MCF 10A (cell line): Measurements from ENCODE around the gene ARID5B. TPM values are rescaled to one million over a fixed set of nuclear protein-coding genes. Genes with fewer than 3 reads are reported as not detected.
"Not testable (repeated sequence)": the region's sequence is repeated elsewhere in the genome, so short reads cannot be mapped to it uniquely, and the experiment has no call there.

Experiments used
- BruUV-seq: library from RNA; stranded (reverse); fragments of 400-500 nt; replicated peaks from 2 replicates; lab custom pipeline; 2021; lab: Mats Ljungman, UMichigan
- CTCF ChIA-PET: fragments of 300-600 bp; sonication (Branson Sonifier 250); formaldehyde crosslinking; extraction: SDS; loops from one replicate; lab custom pipeline; 2021; ENCODE audit warnings: antibody characterized with exemption, inconsistent platforms; lab: Yijun Ruan, JAX
- POLR2A ChIA-PET: fragments of 300-600, 350-650 bp; sonication (Branson Sonifier 250); formaldehyde crosslinking; extraction: SDS; loops from one replicate; lab custom pipeline; 2020; ENCODE audit warnings: antibody characterized with exemption, inconsistent platforms; lab: Yijun Ruan, JAX
- DNase-seq: peaks from one replicate; pipeline ENCODE4 v3.0.0-alpha.2; 2018; ENCODE audit not compliant: unreplicated experiment
- H3K27ac Mint-ChIP-seq: one replicate; pipeline ENCODE4 v1.8.0; 2022; ENCODE audit warnings: mild to moderate bottlenecking, low read depth, mixed read lengths; ENCODE audit not compliant: unreplicated experiment
- H3K27me3 Mint-ChIP-seq: one replicate; pipeline ENCODE4 v1.8.0; 2022; ENCODE audit warnings: mixed read lengths; ENCODE audit not compliant: insufficient read depth, unreplicated experiment
- H3K36me3 Mint-ChIP-seq: one replicate; pipeline ENCODE4 v1.8.0; 2022; ENCODE audit warnings: mild to moderate bottlenecking, moderate library complexity, mixed read lengths; ENCODE audit not compliant: insufficient read depth, unreplicated experiment
- H3K4me1 Mint-ChIP-seq: one replicate; pipeline ENCODE4 v1.8.0; 2022; ENCODE audit warnings: mixed read lengths; ENCODE audit not compliant: insufficient read depth, unreplicated experiment
- H3K4me3 Mint-ChIP-seq: one replicate; pipeline ENCODE4 v1.8.0; 2022; ENCODE audit warnings: mild to moderate bottlenecking, moderate library complexity, mixed read lengths; ENCODE audit not compliant: unreplicated experiment
- H3K9me3 Mint-ChIP-seq: one replicate; pipeline ENCODE4 v1.8.0; 2022; ENCODE audit warnings: mixed read lengths; ENCODE audit not compliant: unreplicated experiment
- CTCF ChIP-seq: fragments of 200-600 bp; IDR thresholded peaks from one replicate; pipeline ENCODE4 v1.8.0; 2022; ENCODE audit warnings: antibody characterized with exemption, mild to moderate bottlenecking; ENCODE audit not compliant: unreplicated experiment
- intact Hi-C: fragments of 100-400 bp; cut with micrococcal nuclease; formaldehyde crosslinking; loops from 2 replicates; pipeline ENCODE4 v1.14.1; 2022
- total RNA-seq: library from RNA; stranded (reverse); gene quantifications from 2 replicates; pipeline ENCODE4 v1.2.3, GENCODE V29; 2022

The ARID5B gene
- total RNA-seq, 1 experiment from 2014 or later, result 12.2 TPM

- DNase-seq, result peak; percentile 50
- no peaks in the 10 kb centered on the region for H3K36me3 Mint-ChIP-seq
- ChIA-PET POLR2A (interaction anchor here (0.6 to 2.7 kb wide), 9 partner anchors 13 to 551 kb away, joined by 3 to 18 read pairs (median 3); no protein-coding TSS in a partner anchor), CTCF (interaction anchor here (1.2 to 1.9 kb wide), 2 partner anchors 64 to 290 kb away, joined by 3 to 6 read pairs; no protein-coding TSS in a partner anchor)
- no peak overlapping the region for H3K4me3 Mint-ChIP-seq
- no peaks in the 10 kb centered on the region for H3K27me3 Mint-ChIP-seq
- H3K27ac Mint-ChIP-seq, result no peak overlapping the region
- H3K4me1 Mint-ChIP-seq, result peaks cover 16% of the 10 kb centered on the region
- TF ChIP-seq CTCF, result no peak
- no TSS peak for BruUV-seq
- H3K9me3 Mint-ChIP-seq, result no peaks in the 10 kb centered on the region
- intact Hi-C loops, result no loop called here
Measured at GRCh38 chr10:61974601-61975390, 73.3 kb downstream of the ARID5B start.

GRCh38 chr10:61975391-61975932, 74.0 kb downstream of the ARID5B start:
- TF ChIP-seq CTCF, result no peak
- intact Hi-C loops, result no loop called here
- H3K27me3 Mint-ChIP-seq, result no peaks in the 10 kb centered on the region
- peak; percentile 81 for DNase-seq
- no peaks in the 10 kb centered on the region for H3K36me3 Mint-ChIP-seq
- BruUV-seq, result no TSS peak
- no peak overlapping the region for H3K4me3 Mint-ChIP-seq
- H3K9me3 Mint-ChIP-seq, result no peaks in the 10 kb centered on the region
- ChIA-PET CTCF (interaction anchor here (0.7 to 1.9 kb wide), 4 partner anchors 28 to 290 kb away, joined by 3 to 6 read pairs (median 3); no protein-coding TSS in a partner anchor), POLR2A (interaction anchor here (0.6 to 2.7 kb wide), 10 partner anchors 12 to 1810 kb away, joined by 3 to 18 read pairs (median 3); no protein-coding TSS in a partner anchor)
- H3K4me1 Mint-ChIP-seq, result peaks cover 16% of the 10 kb centered on the region
- H3K27ac Mint-ChIP-seq, result no peak overlapping the region

- peaks cover 16% of the 10 kb centered on the region for H3K4me1 Mint-ChIP-seq
- intact Hi-C loops, DNase-seq, H3K9me3 Mint-ChIP-seq, H3K27ac Mint-ChIP-seq, H3K4me3 Mint-ChIP-seq, H3K27me3 Mint-ChIP-seq, H3K36me3 Mint-ChIP-seq, BruUV-seq: not testable (repeated sequence)
- ChIA-PET POLR2A (interaction anchor here (0.7 kb wide), 1 partner anchor 10 kb away, joined by 3 read pairs; no protein-coding TSS in a partner anchor), CTCF (interaction anchor here (0.6 kb wide), 1 partner anchor 9 kb away, joined by 3 read pairs; no protein-coding TSS in a partner anchor)
Measured at GRCh38 chr10:61976951-61977721, 75.6 kb downstream of the ARID5B start.

GRCh38 chr10:61978965-61979364, 77.5 kb downstream of the ARID5B start:
- no peak for DNase-seq
- BruUV-seq, result no TSS peak
- Mint-ChIP-seq H3K9me3 (no peaks in the 10 kb centered on the region), H3K36me3 (no peaks in the 10 kb centered on the region), H3K27me3 (no peaks in the 10 kb centered on the region), H3K4me3 (no peak overlapping the region), H3K27ac (no peak overlapping the region), H3K4me1 (peaks cover 15% of the 10 kb centered on the region)
- ChIA-PET POLR2A (no interaction called here), CTCF (no interaction called here)
- intact Hi-C loops, result no loop called here
- no peak for TF ChIP-seq CTCF
